ENCODE data around the gene UTP18. TPM values are rescaled to one million over a fixed set of nuclear protein-coding genes. Genes with fewer than 3 reads are reported as not detected.
"Not testable (repeated sequence)": the region's sequence is repeated elsewhere in the genome, so short reads cannot be mapped to it uniquely, and the experiment has no call there.

Gene UTP18
- total RNA-seq, 1 donor from 2014 or later: 6.8 TPM

GRCh38 chr17:51298508-51299371 is 38.4 kb downstream of the UTP18 start:
- Histone ChIP-seq H3K27me3 (ENCODE audit: low read depth) (no peaks in the 10 kb centered on the region), H3K27ac (replicated peaks) (no peak overlapping the region), H3K36me3 (peaks cover 40% of the 10 kb centered on the region), H3K4me1 (no peaks in the 10 kb centered on the region), H3K4me3 (no peak overlapping the region), H3K9me3 (replicated peaks) (no peaks in the 10 kb centered on the region)
- no peak for DNase-seq
- peak; percentile 68 for TF ChIP-seq CTCF (IDR thresholded peaks at IDR 0.05; ENCODE audit: borderline replicate concordance)
- intact Hi-C loops (cut with micrococcal nuclease): no loop called here

GRCh38 chr17:51299859-51300258 is 39.5 kb downstream of the UTP18 start:
- H3K4me3 ChIP-seq: no peak overlapping the region
- peaks cover 31% of the 10 kb centered on the region for H3K36me3 ChIP-seq
- no peak for DNase-seq
- no peak for TF ChIP-seq CTCF (IDR thresholded peaks at IDR 0.05; ENCODE audit: borderline replicate concordance)
- no peaks in the 10 kb centered on the region for H3K4me1 ChIP-seq
- H3K27ac ChIP-seq (replicated peaks): no peak overlapping the region
- no peaks in the 10 kb centered on the region for H3K9me3 ChIP-seq (replicated peaks)
- H3K27me3 ChIP-seq (ENCODE audit: low read depth): no peaks in the 10 kb centered on the region
- intact Hi-C loops (cut with micrococcal nuclease): no loop called here

GRCh38 chr17:51305182-51305581 is 44.8 kb downstream of the UTP18 start:
- peaks cover 4% of the 10 kb centered on the region for H3K27me3 ChIP-seq (ENCODE audit: low read depth)
- no peak overlapping the region for H3K27ac ChIP-seq (replicated peaks)
- DNase-seq: no peak
- TF ChIP-seq CTCF (IDR thresholded peaks at IDR 0.05; ENCODE audit: borderline replicate concordance): no peak
- H3K4me3 ChIP-seq: no peak overlapping the region
- intact Hi-C loops (cut with micrococcal nuclease): no loop called here
- no peaks in the 10 kb centered on the region for H3K36me3 ChIP-seq
- H3K4me1 ChIP-seq: no peaks in the 10 kb centered on the region
- H3K9me3 ChIP-seq (replicated peaks): peaks cover 9% of the 10 kb centered on the region

GRCh38 chr17:51312003-51312402 is 51.7 kb downstream of the UTP18 start:
- peaks cover 21% of the 10 kb centered on the region for H3K9me3 ChIP-seq (replicated peaks)
- H3K4me3 ChIP-seq; H3K27ac ChIP-seq (replicated peaks); intact Hi-C loops (cut with micrococcal nuclease); DNase-seq; H3K36me3 ChIP-seq; H3K27me3 ChIP-seq (ENCODE audit: low read depth); H3K4me1 ChIP-seq: not testable (repeated sequence)

GRCh38 chr17:51319186-51319585 is 58.8 kb downstream of the UTP18 start:
- no peak for DNase-seq
- TF ChIP-seq CTCF (IDR thresholded peaks at IDR 0.05; ENCODE audit: borderline replicate concordance): no peak
- H3K27ac ChIP-seq (replicated peaks): no peak overlapping the region
- H3K36me3 ChIP-seq: no peaks in the 10 kb centered on the region
- peaks cover 12% of the 10 kb centered on the region for H3K27me3 ChIP-seq (ENCODE audit: low read depth)
- peaks cover 25% of the 10 kb centered on the region for H3K9me3 ChIP-seq (replicated peaks)
- H3K4me1 ChIP-seq: no peaks in the 10 kb centered on the region
- no peak overlapping the region for H3K4me3 ChIP-seq
- intact Hi-C loops (cut with micrococcal nuclease): no loop called here

- DNase-seq: no peak
- Histone ChIP-seq H3K4me1 (no peaks in the 10 kb centered on the region), H3K4me3 (no peak overlapping the region), H3K27me3 (ENCODE audit: low read depth) (peaks cover 19% of the 10 kb centered on the region), H3K36me3 (no peaks in the 10 kb centered on the region), H3K9me3 (replicated peaks) (peaks cover 22% of the 10 kb centered on the region), H3K27ac (replicated peaks) (no peak overlapping the region)
- intact Hi-C loops (cut with micrococcal nuclease): no loop called here
- peak; percentile 13 for TF ChIP-seq CTCF (IDR thresholded peaks at IDR 0.05; ENCODE audit: borderline replicate concordance)
Measured at GRCh38 chr17:51322390-51323029, 62.2 kb downstream of the UTP18 start.

All from left ventricle myocardium inferior (tissue), 1 donor.